Peyer's patch (tissue), 4 donors: ENCODE measurements around the gene ANKMY2. TPM values are rescaled to one million over a fixed set of nuclear protein-coding genes. Genes with fewer than 3 reads are reported as not detected.

Experiments
- DNase-seq, 3 donors: peaks; one replicate each; pipeline ENCODE4 v3.0.0-alpha.2; 2017 to 2019
- H3K27ac ChIP-seq, 4 donors: fragments of 200-600 bp; sonication (generic); one replicate each; pipeline ENCODE4 v1.5.1; 2016 to 2019
- H3K27me3 ChIP-seq, 2 donors: fragments of 200-600 bp; sonication (generic); one replicate each; pipeline ENCODE4 v1.5.1; 2019
- H3K36me3 ChIP-seq, 3 donors: fragments of 200-600 bp; sonication (generic); one replicate each; pipeline ENCODE4 v1.5.1; 2016 to 2019
- H3K4me1 ChIP-seq, 4 donors: fragments of 200-600 bp; sonication (generic); one replicate each; pipeline ENCODE4 v1.5.1; 2016 to 2019
- H3K4me3 ChIP-seq, 4 donors: fragments of 200-600 bp; sonication (generic); 1 replicate in 3 of 4; 2 replicates in 1 of 4; pipeline ENCODE4 v1.5.1; 2016 to 2019; ENCODE audit warnings: mild to moderate bottlenecking in 1 of 4
- H3K9me3 ChIP-seq, 4 donors: fragments of 200-600 bp; sonication (generic); one replicate each; pipeline ENCODE4 v1.5.1; 2016 to 2019; ENCODE audit warnings: mild to moderate bottlenecking in 1 of 4
- CTCF ChIP-seq, 6 experiments: fragments of 450-650 bp in 4 of 6; fragments of 200-600 bp in 2 of 6; sonication (generic) in 1 of 6; IDR thresholded peaks; one replicate each; pipeline ENCODE4 v1.5.1; 2017 to 2019; ENCODE audit warnings: antibody characterized with exemption in 6 of 6, mild to moderate bottlenecking in 3 of 6, moderate library complexity in 1 of 6
- POLR2A ChIP-seq, 2 donors: fragments of 450-650 bp; IDR thresholded peaks; one replicate each; pipeline ENCODE4 v1.5.1; 2017; ENCODE audit warnings: antibody characterized with exemption in 2 of 2, mild to moderate bottlenecking in 2 of 2, moderate library complexity in 2 of 2
- total RNA-seq, 4 donors: library from RNA; depleted of rRNA; stranded (reverse); fragments of >200 nt; gene quantifications; one replicate each; pipeline ENCODE4 v1.1.0, GENCODE V29; 2016

The ANKMY2 gene
- total RNA-seq, 4 donors from 2014 or later: 19.3 to 21.5 (median 20.5) TPM

GRCh38 chr7:16581286-16581685, 64.3 kb downstream of the ANKMY2 start:
- Histone ChIP-seq H3K27me3 (no peaks in the 10 kb centered on the region), H3K4me1 (no peaks in the 10 kb centered on the region), H3K4me3 (no peak overlapping the region), H3K27ac (no peak overlapping the region), H3K9me3 (no peaks in the 10 kb centered on the region), H3K36me3 (no peaks in the 10 kb centered on the region)
- no peak for TF ChIP-seq POLR2A (IDR thresholded peaks at IDR 0.05)
- TF ChIP-seq CTCF (IDR thresholded peaks at IDR 0.05): no peak
- no peak for DNase-seq

GRCh38 chr7:16579216-16579615, 66.3 kb downstream of the ANKMY2 start:
- Histone ChIP-seq H3K9me3 (no peaks in the 10 kb centered on the region), H3K36me3 (no peaks in the 10 kb centered on the region), H3K4me3 (no peak overlapping the region), H3K4me1 (no peaks in the 10 kb centered on the region), H3K27me3 (no peaks in the 10 kb centered on the region), H3K27ac (no peak overlapping the region)
- no peak for DNase-seq
- TF ChIP-seq POLR2A (IDR thresholded peaks at IDR 0.05): no peak
- no peak for TF ChIP-seq CTCF (IDR thresholded peaks at IDR 0.05)

GRCh38 chr7:16571941-16572340, 73.6 kb downstream of the ANKMY2 start:
- no peaks in the 10 kb centered on the region for H3K9me3 ChIP-seq
- no peak overlapping the region for H3K4me3 ChIP-seq
- H3K27ac ChIP-seq: no peak overlapping the region
- H3K4me1 ChIP-seq: no peaks in the 10 kb centered on the region
- DNase-seq: no peak
- H3K36me3 ChIP-seq: no peaks in the 10 kb centered on the region
- no peaks in the 10 kb centered on the region for H3K27me3 ChIP-seq
- TF ChIP-seq CTCF (IDR thresholded peaks at IDR 0.05): no peak
- no peak for TF ChIP-seq POLR2A (IDR thresholded peaks at IDR 0.05)

GRCh38 chr7:16564909-16565426, 80.6 kb downstream of the ANKMY2 start:
- TF ChIP-seq CTCF (IDR thresholded peaks at IDR 0.05) (peak; percentile 24 to 85 (median 75)), POLR2A (IDR thresholded peaks at IDR 0.05) (no peak)
- no peak overlapping the region for H3K27ac ChIP-seq
- H3K27me3 ChIP-seq: no peaks in the 10 kb centered on the region
- H3K9me3 ChIP-seq: no peaks in the 10 kb centered on the region
- H3K36me3 ChIP-seq: no peaks in the 10 kb centered on the region
- peaks cover 0 to 3% (median 0%) of the 10 kb centered on the region in 4 donors for H3K4me1 ChIP-seq
- H3K4me3 ChIP-seq: no peak overlapping the region
- no peak for DNase-seq

- DNase-seq: no peak
- TF ChIP-seq CTCF (IDR thresholded peaks at IDR 0.05): no peak
- no peak for TF ChIP-seq POLR2A (IDR thresholded peaks at IDR 0.05)
- Histone ChIP-seq H3K27ac (no peak overlapping the region), H3K9me3 (no peaks in the 10 kb centered on the region), H3K4me1 (peaks cover 0 to 3% (median 0%) of the 10 kb centered on the region in 4 donors), H3K36me3 (no peaks in the 10 kb centered on the region), H3K27me3 (no peaks in the 10 kb centered on the region), H3K4me3 (no peak overlapping the region)
Measured at GRCh38 chr7:16564023-16564380, 81.6 kb downstream of the ANKMY2 start.
